Fibroblast of lung (primary cell): ENCODE measurements around the gene CD247. TPM values are rescaled to one million over a fixed set of nuclear protein-coding genes. Genes with fewer than 3 reads are reported as not detected.
A peak's percentile ranks its signal among the peaks of the same experiment; 100 is the strongest.

Source experiments
- DNase-seq, 2 donors: peaks; one replicate each; pipeline versions ENCODE4 v3.0.0 to v3.0.0-alpha.2; 2010; ENCODE audit warnings: low read depth in 2 of 2
- H2AFZ ChIP-seq: 2 replicates; pipeline ENCODE4 v1.5.1; 2012; ENCODE audit warnings: low read length, control low read depth, inconsistent platforms
- H3K27ac ChIP-seq: 2 replicates; pipeline ENCODE4 v1.5.1; 2011; ENCODE audit warnings: low read length, control low read depth; ENCODE audit not compliant: insufficient read depth
- H3K27me3 ChIP-seq: 2 replicates; pipeline ENCODE4 v1.5.1; 2011; ENCODE audit warnings: mild to moderate bottlenecking, low read length; ENCODE audit not compliant: control insufficient read depth, insufficient read depth
- H3K36me3 ChIP-seq: 2 replicates; pipeline ENCODE4 v1.5.1; 2011; ENCODE audit warnings: low read length; ENCODE audit not compliant: control insufficient read depth, insufficient read depth
- H3K4me1 ChIP-seq: 2 replicates; pipeline ENCODE4 v1.5.1; 2011; ENCODE audit warnings: low read length; ENCODE audit not compliant: control insufficient read depth, insufficient read depth; ENCODE audit errors: extremely low read depth
- H3K4me2 ChIP-seq: 2 replicates; pipeline ENCODE4 v1.5.1; 2011; ENCODE audit warnings: low read length, control low read depth; ENCODE audit not compliant: insufficient read depth; ENCODE audit errors: extremely low read depth
- H3K4me3 ChIP-seq, 4 experiments: fragments of 200-600 bp in 1 of 4; sonication (generic) in 1 of 4; replicated peaks in 1 of 4; 2 replicates each; pipeline ENCODE4 v1.5.1; 2011 to 2016; ENCODE audit warnings: low read length in 4 of 4, low read depth in 3 of 4, mild to moderate bottlenecking in 3 of 4, control low read depth in 2 of 4, inconsistent platforms in 1 of 4, mixed read lengths in 1 of 4; ENCODE audit not compliant: insufficient read depth in 1 of 4; ENCODE audit errors: control extremely low read depth in 1 of 4
- H3K79me2 ChIP-seq: 2 replicates; pipeline ENCODE4 v1.5.1; 2012; ENCODE audit warnings: mild to moderate bottlenecking, low read length, inconsistent platforms; ENCODE audit not compliant: control insufficient read depth, insufficient read depth
- H3K9ac ChIP-seq: 2 replicates; pipeline ENCODE4 v1.5.1; 2011; ENCODE audit warnings: mild to moderate bottlenecking, low read length, control low read depth; ENCODE audit not compliant: insufficient read depth
- H3K9me3 ChIP-seq: 2 replicates; pipeline ENCODE4 v1.5.1; 2012; ENCODE audit warnings: low read depth, low read length; ENCODE audit not compliant: control insufficient read depth, insufficient read depth
- H4K20me1 ChIP-seq: 2 replicates; pipeline ENCODE4 v1.5.1; 2011; ENCODE audit warnings: low read length; ENCODE audit not compliant: control insufficient read depth, insufficient read depth; ENCODE audit errors: extremely low read depth
- EZH2 ChIP-seq: IDR thresholded peaks from 2 replicates; pipeline ENCODE4 v1.5.1; 2012; ENCODE audit warnings: low read length, control low read depth, mild to moderate bottlenecking; ENCODE audit errors: missing control alignments
- polyA plus RNA-seq, 2 donors: library from polyadenylated mRNA; depleted of rRNA in 1 of 2; stranded (reverse) in 1 of 2; unstranded in 1 of 2; fragments of >200 nt; gene quantifications; 2 replicates each; pipeline ENCODE4 v1.2.1, GENCODE V29; 2011 to 2012; ENCODE audit warnings: missing spikeins in 1 of 2
- total RNA-seq: library from RNA; depleted of rRNA; stranded (reverse); fragments of >200 nt; gene quantifications from 2 replicates; pipeline ENCODE4 v1.2.1, GENCODE V29; 2014
- TF ChIP-seq, protein P1 (sequence below), 2 donors: IDR thresholded peaks in 1 of 2; conservative IDR thresholded peaks in 1 of 2; 1 replicate in 1 of 2; 2 replicates in 1 of 2; pipeline ENCODE4 v1.5.1; 2011 to 2012; ENCODE audit warnings: low read length in 2 of 2, control low read depth in 1 of 2, inconsistent platforms in 1 of 2, low read depth in 1 of 2, mild to moderate bottlenecking in 1 of 2

The CD247 gene
- total and polyA plus RNA-seq, 2 donors (not counting 1 experiment from before 2014, with no cell fraction given) = not detected

DNA sequence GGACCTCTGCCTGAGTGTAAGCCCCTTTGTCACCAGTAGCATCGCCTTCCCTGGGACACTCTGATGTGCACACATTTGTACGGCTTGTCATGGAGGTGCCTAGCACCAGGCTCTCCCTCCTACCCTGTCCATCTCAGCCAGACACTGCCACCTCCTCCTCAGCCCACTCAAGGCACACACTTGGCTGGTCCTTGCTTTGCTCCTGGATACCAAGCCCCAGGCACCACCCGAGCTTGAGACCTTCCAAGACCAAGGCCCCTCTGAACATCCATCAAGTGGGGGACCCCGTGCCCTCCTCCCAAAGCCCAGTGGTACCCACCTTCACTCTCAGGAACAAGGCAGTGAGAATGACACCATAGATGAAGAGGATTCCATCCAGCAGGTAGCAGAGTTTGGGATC lies 78.0 kb downstream of the CD247 start:
- H3K9me3 ChIP-seq = no peaks in the 10 kb centered on the region
- H3K79me2 ChIP-seq = no peaks in the 10 kb centered on the region
- no peak overlapping the region for H3K27ac ChIP-seq
- no peaks in the 10 kb centered on the region for H3K36me3 ChIP-seq
- H3K4me3 ChIP-seq = no peak overlapping the region
- H2AFZ ChIP-seq = no peak overlapping the region
- no peak overlapping the region for H3K9ac ChIP-seq
- no peak overlapping the region for H3K4me2 ChIP-seq
- no peaks in the 10 kb centered on the region for H4K20me1 ChIP-seq
- TF ChIP-seq EZH2 = no peak
- TF ChIP-seq, protein P1, sequence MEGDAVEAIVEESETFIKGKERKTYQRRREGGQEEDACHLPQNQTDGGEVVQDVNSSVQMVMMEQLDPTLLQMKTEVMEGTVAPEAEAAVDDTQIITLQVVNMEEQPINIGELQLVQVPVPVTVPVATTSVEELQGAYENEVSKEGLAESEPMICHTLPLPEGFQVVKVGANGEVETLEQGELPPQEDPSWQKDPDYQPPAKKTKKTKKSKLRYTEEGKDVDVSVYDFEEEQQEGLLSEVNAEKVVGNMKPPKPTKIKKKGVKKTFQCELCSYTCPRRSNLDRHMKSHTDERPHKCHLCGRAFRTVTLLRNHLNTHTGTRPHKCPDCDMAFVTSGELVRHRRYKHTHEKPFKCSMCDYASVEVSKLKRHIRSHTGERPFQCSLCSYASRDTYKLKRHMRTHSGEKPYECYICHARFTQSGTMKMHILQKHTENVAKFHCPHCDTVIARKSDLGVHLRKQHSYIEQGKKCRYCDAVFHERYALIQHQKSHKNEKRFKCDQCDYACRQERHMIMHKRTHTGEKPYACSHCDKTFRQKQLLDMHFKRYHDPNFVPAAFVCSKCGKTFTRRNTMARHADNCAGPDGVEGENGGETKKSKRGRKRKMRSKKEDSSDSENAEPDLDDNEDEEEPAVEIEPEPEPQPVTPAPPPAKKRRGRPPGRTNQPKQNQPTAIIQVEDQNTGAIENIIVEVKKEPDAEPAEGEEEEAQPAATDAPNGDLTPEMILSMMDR (conservative IDR thresholded peaks at IDR 0.05 in 1 of 2, IDR thresholded peaks at IDR 0.05 in 1 of 2; ENCODE audit: low read depth in 1 of 2, low read length in 2 of 2) = no peak
- no peaks in the 10 kb centered on the region for H3K4me1 ChIP-seq
- no peak for DNase-seq
- H3K27me3 ChIP-seq = no peaks in the 10 kb centered on the region

DNA sequence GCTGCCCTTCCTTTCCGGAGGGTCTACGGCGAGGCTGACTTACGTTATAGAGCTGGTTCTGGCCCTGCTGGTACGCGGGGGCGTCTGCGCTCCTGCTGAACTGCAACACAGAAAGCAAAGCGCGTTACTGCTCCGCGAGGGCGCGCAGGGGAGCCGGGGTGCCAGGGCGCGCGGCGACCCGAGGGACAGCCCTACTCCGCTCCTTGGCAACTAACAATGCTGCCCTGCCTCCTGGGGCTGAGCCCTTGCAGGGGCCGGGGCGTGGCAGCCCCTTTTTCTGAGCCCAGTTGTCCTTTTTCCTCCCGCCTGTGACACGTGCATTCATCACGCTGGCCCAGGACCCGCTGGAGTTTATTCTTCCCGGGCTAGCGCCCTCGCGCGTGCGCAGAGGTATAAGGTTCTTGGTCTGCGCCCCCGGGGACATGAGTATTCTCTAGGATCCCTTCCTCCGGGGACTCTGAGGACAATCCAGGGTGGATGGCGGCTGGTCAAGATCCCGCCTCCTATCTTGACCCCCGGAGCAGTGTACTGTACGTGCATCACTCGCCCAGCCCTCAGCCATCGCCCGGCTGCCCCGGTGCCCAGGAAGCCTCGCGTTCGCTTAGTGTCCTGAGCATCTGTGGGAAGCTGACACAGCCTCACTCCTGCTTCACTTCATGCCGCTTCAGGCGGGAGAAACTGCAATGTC lies 78.9 kb downstream of the CD247 start:
- H4K20me1 ChIP-seq = no peaks in the 10 kb centered on the region
- H3K9me3 ChIP-seq = no peaks in the 10 kb centered on the region
- DNase-seq = peak; percentile 34 to 44
- no peaks in the 10 kb centered on the region for H3K79me2 ChIP-seq
- no peaks in the 10 kb centered on the region for H3K27me3 ChIP-seq
- H2AFZ ChIP-seq = peak overlapping the region; percentile 34
- H3K36me3 ChIP-seq = no peaks in the 10 kb centered on the region
- no peak overlapping the region for H3K9ac ChIP-seq
- TF ChIP-seq, protein P1 (conservative IDR thresholded peaks at IDR 0.05 in 1 of 2, IDR thresholded peaks at IDR 0.05 in 1 of 2; ENCODE audit: low read depth in 1 of 2, low read length in 2 of 2) = peak; percentile 24 to 26
- no peak for TF ChIP-seq EZH2
- peak overlapping the region; percentile 75 for H3K4me2 ChIP-seq
- no peak overlapping the region for H3K27ac ChIP-seq
- no peaks in the 10 kb centered on the region for H3K4me1 ChIP-seq
- peak overlapping the region; percentile 18 to 51 (median 36) for H3K4me3 ChIP-seq

DNA sequence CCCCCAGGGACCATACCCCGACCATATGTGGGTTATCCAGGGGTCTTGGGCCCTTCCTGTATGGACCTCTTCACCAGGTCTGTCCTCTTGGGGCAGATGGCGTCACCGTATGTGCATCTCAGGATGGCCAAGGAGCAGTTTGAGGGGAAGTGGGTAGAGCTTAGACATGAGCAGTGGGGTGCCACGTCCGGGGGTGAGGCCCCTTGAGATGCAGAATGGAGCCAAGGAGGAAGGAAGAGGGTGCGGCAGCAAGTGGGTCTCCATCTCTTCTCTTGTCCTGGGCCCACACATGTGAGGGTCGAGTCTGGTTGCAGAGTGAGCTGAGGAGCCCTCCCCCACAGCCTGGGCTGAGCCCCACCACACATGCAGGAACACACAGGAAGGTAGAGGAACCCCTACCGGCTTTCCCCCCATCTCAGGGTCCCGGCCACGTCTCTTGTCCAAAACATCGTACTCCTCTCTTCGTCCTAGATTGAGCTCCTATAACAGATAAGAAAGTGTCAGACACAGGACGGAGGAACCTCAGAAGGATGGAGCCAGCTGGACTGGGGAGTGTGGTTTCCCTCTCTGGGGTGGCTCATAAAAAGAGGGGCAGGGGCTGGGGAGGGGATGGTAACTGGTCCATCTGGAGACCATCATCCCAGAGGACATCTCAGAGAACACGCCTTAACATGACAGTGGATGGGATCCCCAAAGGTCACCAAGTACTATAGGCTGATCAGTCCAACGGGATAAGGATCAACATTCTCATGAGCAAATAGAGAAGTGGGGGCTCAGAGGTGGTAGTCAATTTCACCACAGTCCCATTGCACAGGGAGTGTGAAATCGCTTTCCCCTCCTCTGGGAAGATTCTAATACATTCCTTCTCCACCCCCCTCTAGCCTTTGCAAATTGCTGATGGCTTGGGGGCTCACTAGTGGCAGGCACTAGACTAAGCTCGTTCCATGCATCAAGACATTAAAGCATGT lies 79.9 kb downstream of the CD247 start:
- TF ChIP-seq EZH2 = no peak
- TF ChIP-seq, protein P1 (conservative IDR thresholded peaks at IDR 0.05 in 1 of 2, IDR thresholded peaks at IDR 0.05 in 1 of 2; ENCODE audit: low read depth in 1 of 2, low read length in 2 of 2) = no peak
- H3K4me2 ChIP-seq = no peak overlapping the region
- H3K79me2 ChIP-seq = no peaks in the 10 kb centered on the region
- H4K20me1 ChIP-seq = no peaks in the 10 kb centered on the region
- H3K4me1 ChIP-seq = no peaks in the 10 kb centered on the region
- H3K27ac ChIP-seq = no peak overlapping the region
- no peaks in the 10 kb centered on the region for H3K36me3 ChIP-seq
- H3K27me3 ChIP-seq = no peaks in the 10 kb centered on the region
- no peak overlapping the region for H3K4me3 ChIP-seq
- no peak for DNase-seq
- H2AFZ ChIP-seq = no peak overlapping the region
- no peaks in the 10 kb centered on the region for H3K9me3 ChIP-seq
- H3K9ac ChIP-seq = no peak overlapping the region
